ENCODE data around the gene DRAM2.

Gene DRAM2

GRCh38 chr1:111139956-111140679, at the start of gene DRAM2, which contains the start of gene CEPT1:
DRAM2 (minus strand) TSS chr1:111140093; CDS start chr1:111131554, 8,539 bp downstream.
CEPT1 (plus strand) TSS chr1:111140223; CDS start chr1:111147715, 7,492 bp downstream.
- DNase-seq = peak; percentile 96

DNA sequence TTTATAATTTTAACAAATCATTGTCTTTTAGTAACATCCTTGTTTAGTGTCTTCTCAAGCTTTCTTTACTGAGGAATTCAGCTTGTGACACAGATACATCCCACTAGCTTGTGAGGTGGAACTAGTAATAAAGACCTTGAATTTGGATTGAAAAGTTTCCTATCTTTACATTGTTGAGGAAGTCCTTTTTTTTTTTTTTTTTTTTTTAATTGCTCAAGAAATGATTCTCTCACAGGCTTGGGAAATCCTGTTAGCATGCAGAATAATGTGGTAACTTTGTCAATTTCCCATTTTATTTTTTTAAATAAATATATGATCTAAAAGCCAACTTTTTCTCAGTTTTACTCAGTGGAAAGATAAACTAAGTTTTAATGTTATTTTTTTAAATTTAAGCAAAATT, 44.8 kb upstream of the DRAM2 start:
- DNase-seq = no peak

DNA sequence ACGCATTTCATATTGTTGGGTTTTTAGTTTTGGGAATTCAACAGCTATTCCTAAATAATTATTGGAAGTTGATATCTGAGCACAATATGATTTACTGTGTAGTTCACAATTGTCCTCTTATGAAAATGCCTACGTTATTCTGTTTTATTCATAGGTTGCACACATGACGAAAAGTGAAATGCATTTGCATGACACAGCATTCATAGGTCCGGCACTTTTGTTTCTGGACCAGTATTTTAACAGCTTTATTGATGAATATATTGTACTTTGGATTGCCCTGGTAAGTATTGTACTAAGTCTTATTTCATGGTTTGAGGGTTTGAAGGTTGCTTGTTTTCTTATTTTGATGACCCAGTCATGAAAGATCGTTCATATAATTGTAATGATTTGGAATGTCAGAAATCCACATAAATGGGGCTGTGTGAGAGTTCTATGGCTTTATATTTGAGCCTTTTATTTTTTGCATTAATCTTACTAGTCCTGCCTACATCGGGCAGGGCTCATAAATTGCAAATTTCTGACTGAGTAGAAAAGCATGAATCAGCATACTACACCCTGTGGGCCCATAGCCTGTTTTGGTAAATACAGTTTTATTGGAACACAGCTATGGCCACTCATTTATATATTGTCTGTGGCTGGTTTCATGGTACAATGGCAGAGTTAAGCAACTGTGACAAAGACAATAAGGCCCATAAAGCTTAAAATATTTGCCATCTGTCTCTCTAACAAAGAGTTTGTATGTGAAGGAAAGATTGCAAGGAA, 43.6 kb upstream of the DRAM2 start:
- no peak for DNase-seq

DNA sequence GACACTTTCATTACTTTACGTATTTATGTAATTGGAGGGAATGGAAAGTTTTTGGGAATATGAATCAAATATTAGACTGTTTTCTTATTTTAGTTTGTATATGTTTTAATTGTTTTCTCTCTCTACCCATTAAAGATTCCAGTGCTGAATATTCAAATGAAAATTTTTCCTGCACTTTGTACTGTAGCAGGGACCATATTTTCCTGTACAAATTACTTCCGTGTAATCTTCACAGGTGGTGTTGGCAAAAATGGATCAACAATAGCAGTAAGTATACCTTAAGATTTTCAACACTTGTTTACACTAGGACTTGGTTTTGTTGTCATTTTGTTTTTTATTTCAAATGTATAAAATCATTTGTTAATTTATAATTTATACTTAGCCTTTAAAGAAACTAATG, 42.2 kb upstream of the DRAM2 start:
- DNase-seq = no peak

DNA sequence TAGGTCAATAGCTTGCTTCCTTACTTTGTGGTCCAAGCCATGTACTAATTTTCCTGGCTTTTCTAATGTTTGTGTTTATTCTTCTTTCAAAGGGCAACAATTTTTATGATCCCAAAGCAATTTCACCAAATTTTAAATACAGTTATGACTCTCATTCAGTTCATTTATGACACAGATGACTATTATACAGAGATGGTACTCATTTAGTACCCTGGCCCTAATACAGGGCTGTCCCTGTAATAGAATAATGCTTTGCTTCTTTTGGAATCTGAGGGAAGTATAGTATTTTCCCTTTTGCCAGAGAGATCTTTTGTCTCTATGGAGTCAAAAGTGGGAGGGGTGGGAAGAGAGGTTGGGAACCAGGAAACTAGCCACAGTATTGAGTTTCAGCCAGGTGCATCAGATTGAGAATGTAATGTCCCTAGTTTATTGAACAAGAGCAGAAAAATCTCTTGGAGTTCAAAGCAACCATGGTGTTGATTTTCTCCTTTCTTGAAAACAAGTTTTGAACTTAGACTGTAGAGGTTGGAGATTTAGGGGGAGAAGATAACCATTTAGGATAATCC, 40.2 kb upstream of the DRAM2 start:
- no peak for DNase-seq

DNA sequence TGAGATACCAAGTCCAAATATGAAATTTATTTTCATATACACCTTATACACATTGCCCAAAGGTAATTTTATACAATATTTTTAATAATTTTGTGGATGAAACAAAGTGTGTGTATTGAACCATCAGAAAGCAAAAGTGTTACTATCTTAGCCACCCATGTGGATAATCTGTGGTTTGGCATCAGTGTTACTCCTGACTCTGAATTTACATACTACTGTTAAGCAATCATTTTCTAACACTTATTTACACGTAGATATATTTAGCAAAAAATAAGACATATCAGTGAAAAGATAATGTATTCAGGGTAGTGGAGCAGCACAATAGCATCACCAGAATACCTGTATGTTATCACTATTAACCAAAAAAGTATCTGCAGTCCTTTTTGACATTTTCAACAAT, 36.8 kb upstream of the DRAM2 start:
- no peak for DNase-seq

DNA sequence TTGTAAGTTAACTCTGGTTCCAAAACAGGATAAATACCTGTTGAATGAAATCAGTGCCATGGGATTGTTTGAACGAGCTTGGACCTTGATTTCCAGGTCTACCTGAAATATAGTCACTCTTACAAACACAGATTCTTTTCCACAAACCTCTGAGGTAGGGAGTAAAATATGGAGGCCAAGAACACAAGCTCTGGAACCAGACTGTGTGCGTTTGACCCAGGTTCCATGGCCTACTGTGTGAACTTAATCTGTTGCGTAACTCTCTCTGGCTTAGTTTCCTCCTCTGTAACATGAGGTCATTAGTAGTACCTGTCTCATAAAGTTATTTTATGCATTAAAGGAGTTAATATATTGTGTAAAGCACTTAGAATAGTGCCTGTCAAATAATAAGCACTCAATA, 35.5 kb upstream of the DRAM2 start:
- DNase-seq = no peak

GRCh38 chr1:111174070-111174469, 34.2 kb upstream of the DRAM2 start:
- DNase-seq = no peak

DNA sequence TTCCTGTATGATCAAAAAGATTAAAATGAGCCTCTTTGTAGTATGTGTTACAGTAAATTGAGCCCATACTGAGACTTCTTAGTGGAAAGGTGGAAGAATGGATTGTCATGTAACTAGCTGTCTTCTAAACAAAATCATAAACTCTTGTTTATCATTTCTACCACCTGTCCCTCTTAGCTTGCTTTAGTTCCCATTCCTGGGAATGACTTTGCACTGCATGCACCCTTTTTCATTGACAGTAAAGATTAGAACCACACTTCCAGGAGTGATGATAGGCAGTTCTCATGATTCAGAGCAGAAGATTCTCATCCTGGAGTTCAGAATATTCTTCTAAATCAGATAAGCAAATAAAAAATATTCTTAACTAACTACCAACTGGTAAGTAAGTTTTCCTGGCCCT, 32.6 kb upstream of the DRAM2 start:
- no peak for DNase-seq

DNA sequence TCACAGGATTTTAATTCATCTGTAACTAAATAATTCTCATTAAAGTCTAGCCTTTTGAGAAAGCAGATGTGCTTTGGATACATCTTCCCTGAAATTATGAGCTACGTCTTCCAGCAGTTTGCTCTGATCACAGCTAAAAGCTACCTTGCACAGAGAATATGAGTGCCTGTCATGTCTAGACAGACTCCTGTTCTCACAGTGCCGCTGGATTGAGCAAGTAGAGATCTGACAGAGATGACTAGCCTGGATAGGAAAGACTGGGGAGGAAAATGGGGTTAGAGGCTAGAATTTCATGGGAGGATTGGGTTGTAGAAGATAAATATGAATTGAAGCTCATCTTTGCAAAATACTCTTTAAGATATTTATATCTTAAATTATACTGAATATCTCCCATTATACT, 24.3 kb upstream of the DRAM2 start:
- no peak for DNase-seq

DNA sequence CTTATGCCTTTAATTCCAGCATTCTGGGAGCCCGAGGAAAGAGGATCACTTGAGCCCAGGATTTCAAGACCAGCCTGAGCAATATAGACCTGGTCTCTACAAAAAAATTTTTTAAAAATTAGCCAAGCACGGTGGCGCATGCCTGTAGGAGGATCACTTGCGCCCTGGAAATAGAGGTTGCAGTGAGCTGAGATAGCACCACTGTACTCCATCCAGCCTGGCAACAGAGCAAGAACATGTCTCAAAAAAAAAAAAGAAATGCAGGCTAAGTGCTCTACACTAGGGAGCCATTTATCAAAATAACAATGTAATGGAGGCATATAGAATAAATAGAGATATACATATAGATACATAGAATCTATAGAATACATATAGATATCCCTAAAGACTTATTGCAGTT, 23.5 kb upstream of the DRAM2 start:
- no peak for DNase-seq

DNA sequence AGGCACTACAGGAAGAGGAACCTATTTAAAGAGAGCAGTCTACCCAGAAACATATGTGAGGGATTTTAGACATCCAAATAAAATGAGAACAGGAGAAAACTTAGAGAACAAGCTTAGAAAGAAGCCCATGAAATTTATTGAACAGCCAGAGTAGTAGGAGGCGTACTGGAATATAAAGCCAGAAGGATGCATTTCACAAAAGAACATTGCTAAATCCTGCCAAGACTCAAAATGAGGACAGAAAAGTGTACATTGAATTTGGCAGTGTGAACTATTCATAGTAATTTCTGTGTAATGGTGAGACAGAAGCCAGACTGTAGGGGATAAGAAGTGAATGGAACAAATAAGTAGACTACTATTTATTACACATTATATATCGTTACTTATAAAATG, 22.6 kb upstream of the DRAM2 start:
- DNase-seq = no peak

GRCh38 chr1:111161843-111162487, 22.1 kb upstream of the DRAM2 start:
- no peak for DNase-seq

DNA sequence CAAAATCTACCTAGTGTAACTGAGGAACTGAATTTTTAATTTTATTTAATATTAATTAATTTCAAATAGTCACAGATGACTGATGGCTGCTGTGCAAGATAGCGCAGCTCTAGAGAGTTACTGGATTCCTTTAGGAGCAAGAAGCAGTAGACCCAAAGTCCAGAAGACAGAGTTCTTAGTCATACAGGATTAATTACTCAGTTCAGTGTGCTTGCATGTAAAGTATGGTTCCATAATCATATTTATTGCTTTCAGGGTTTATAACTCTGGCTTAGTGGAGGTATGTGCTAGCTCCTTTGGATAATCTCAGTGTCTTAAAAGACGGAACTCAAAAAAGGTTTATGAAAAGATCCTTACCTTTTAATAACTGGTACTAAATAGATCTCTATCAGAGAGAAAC, 17.5 kb upstream of the DRAM2 start:
- no peak for DNase-seq

GRCh38 chr1:111154021-111154999, 14.4 kb upstream of the DRAM2 start:
- no peak for DNase-seq

GRCh38 chr1:111151838-111152237, 11.9 kb upstream of the DRAM2 start:
- no peak for DNase-seq

GRCh38 chr1:111148376-111148881, 8.5 kb upstream of the DRAM2 start:
- no peak for DNase-seq

- no peak for DNase-seq
Measured at GRCh38 chr1:111147948-111148347, 8.1 kb upstream of the DRAM2 start.

DNA sequence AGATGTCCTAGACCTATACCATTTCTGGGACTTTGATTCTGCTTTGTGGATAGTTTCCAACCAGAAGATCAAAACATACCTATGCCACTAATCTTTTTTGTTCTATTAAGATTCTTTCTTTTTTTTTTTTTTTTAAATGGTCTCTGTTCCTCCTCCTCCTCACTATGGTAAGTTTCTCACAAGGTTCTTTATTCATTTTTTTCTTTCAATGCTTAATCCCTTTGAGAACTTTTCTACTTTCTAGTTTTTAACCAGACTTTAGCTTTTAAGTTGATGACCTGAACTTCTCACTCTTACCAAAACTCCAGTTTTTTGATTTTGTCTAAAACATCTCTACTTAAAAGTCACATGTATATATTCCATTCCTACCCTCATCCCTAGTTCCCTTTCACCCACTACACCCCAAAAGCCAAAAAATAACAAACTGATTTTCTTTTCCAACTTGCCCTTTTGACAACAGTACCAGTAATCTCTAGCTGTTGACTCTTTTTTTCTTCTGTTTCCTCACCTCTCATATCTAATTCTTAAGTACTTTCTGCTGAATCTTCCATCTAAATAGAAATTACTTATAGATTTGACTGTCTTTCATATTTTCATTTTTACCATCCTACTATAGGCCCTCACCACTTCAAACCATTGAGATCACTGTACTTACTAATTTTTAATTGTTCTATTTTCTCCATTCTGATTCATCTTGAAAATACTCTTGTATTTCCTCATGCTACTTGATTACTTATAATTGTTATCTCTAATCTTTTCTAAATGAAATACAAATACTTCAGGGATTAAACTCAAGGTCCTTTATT, 6.3 kb upstream of the DRAM2 start:
- DNase-seq = peak; percentile 9

- DNase-seq = no peak
Measured at GRCh38 chr1:111145542-111145941, 5.6 kb upstream of the DRAM2 start.

DNA sequence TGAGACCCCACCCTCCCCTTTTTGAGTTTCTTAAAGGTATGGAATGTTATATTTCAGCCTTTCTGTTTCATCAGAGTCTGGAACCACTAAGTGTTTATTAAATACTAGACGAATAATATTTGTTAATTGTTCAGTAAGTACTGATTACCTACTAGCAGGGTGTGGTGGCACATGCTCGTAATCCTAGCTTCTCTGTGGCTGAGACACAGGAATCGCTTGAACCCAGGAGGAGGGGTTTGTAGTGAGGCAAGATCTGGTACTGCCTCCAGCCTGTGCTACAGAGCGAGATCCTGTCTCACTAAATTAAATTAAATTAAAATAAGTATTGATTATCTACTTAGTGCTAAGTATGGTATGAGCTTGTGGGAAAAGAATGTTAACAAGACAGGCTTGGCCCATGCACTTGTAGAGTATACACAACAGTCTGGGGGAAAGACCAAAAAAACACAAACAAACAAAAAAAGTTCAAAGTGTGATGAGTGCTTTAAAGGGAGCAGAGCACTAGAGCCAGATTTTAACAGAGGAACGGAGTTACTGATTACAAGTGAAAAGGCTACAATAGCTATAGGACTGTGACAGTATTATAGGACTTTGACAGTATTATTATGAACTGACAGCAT, 2.6 kb upstream of the DRAM2 start:
- DNase-seq = no peak

Measured in activated CD4-positive, alpha-beta T cell treated with anti-CD3 and anti-CD28 coated beads, Interleukin-2, amount 50 U/mL, for 16 hours (primary cell).